Activated CD8-positive, alpha-beta memory T cell treated with anti-CD3 and anti-CD28 coated beads, Interleukin-2, amount 50 U/mL, for 24 hours (primary cell): Measurements from ENCODE around the gene MFF.

ENCODE experiments used
- DNase-seq: peaks from one replicate; pipeline ENCODE4 v3.0.0-alpha.2; 2020; ENCODE audit errors: extremely low read depth

MFF gene

GRCh38 chr2:227324995-227325838, at the start of gene MFF:
Gene MFF (plus strand): TSS chr2:227325251. CDS start chr2:227330666, 5,415 bp downstream.
- peak; percentile 85 for DNase-seq

GRCh38 chr2:227280895-227281294, 44.2 kb upstream of the MFF start:
- DNase-seq, result no peak

- no peak for DNase-seq
Observed at GRCh38 chr2:227285741-227286236, 39.3 kb upstream of the MFF start.

- no peak for DNase-seq
Observed at GRCh38 chr2:227287771-227288170, 37.3 kb upstream of the MFF start.

- DNase-seq, result no peak
Observed at GRCh38 chr2:227292314-227292713, 32.7 kb upstream of the MFF start.

- DNase-seq, result no peak
Observed at GRCh38 chr2:227293531-227293930, 31.5 kb upstream of the MFF start.

- DNase-seq, result no peak
Observed at GRCh38 chr2:227295806-227296205, 29.2 kb upstream of the MFF start.

GRCh38 chr2:227296671-227297405, 28.2 kb upstream of the MFF start:
- DNase-seq, result no peak

GRCh38 chr2:227301523-227301922, 23.5 kb upstream of the MFF start:
- no peak for DNase-seq

GRCh38 chr2:227308784-227309183, 16.3 kb upstream of the MFF start:
- no peak for DNase-seq

GRCh38 chr2:227310756-227311110, 14.3 kb upstream of the MFF start:
- no peak for DNase-seq

- no peak for DNase-seq
Observed at GRCh38 chr2:227311861-227312506, 13.1 kb upstream of the MFF start.

GRCh38 chr2:227312579-227312978, 12.5 kb upstream of the MFF start:
- no peak for DNase-seq

GRCh38 chr2:227313310-227313709, 11.7 kb upstream of the MFF start:
- no peak for DNase-seq

GRCh38 chr2:227317834-227318233, 7.2 kb upstream of the MFF start:
- no peak for DNase-seq

GRCh38 chr2:227320305-227321094, 4.6 kb upstream of the MFF start:
- DNase-seq, result no peak

- no peak for DNase-seq
Observed at GRCh38 chr2:227322530-227323205, 2.4 kb upstream of the MFF start.

GRCh38 chr2:227323818-227324217, 1.2 kb upstream of the MFF start:
- DNase-seq, result no peak

- DNase-seq, result no peak
Observed at GRCh38 chr2:227324642-227324994, 433 bp upstream of the MFF start.

GRCh38 chr2:227325839-227326195, 766 bp downstream of the MFF start:
- DNase-seq, result no peak

GRCh38 chr2:227326783-227327182, 1.7 kb downstream of the MFF start:
- DNase-seq, result no peak
